SK-N-SH treated with all-trans-retinoic acid at 6 μM for 48 hours (cell line): Measurements from ENCODE around the gene HNRNPC.

Experiments used
- BACH2 ChIP-seq: fragments of 250-450 bp; sonication (Bioruptor Pico); IDR thresholded peaks from 2 replicates; pipeline ENCODE4 v1.9.0; 2021; ENCODE audit warnings: mild to moderate bottlenecking, borderline replicate concordance
- TOX ChIP-seq: fragments of 250-450 bp; sonication (Bioruptor Pico); IDR thresholded peaks from 2 replicates; pipeline ENCODE4 v1.8.0; 2021; ENCODE audit warnings: mild to moderate bottlenecking, moderate library complexity, borderline replicate concordance
- ZC3H10 ChIP-seq: fragments of 250-450 bp; sonication (Bioruptor Pico); IDR thresholded peaks from 2 replicates; pipeline ENCODE4 v1.5.1; 2021; ENCODE audit warnings: mild to moderate bottlenecking, moderate library complexity
- ZFP3 ChIP-seq: fragments of 250-450 bp; sonication (Bioruptor Pico); IDR thresholded peaks from 2 replicates; pipeline ENCODE4 v1.5.0; 2020; ENCODE audit warnings: mild to moderate bottlenecking, moderate library complexity
- ZFP30 ChIP-seq: fragments of 450-650 bp; formaldehyde crosslinking; IDR thresholded peaks from 2 replicates; pipeline ENCODE4 v1.5.0; 2022; ENCODE audit warnings: mild to moderate bottlenecking, moderate library complexity
- ZNF565 ChIP-seq: fragments of 450-650 bp; formaldehyde crosslinking; conservative IDR thresholded peaks from 2 replicates; pipeline ENCODE4 v1.5.0; 2020; ENCODE audit warnings: low read depth, mild to moderate bottlenecking, moderate library complexity
- ZNF70 ChIP-seq: fragments of 450-650 bp; formaldehyde crosslinking; IDR thresholded peaks from 2 replicates; pipeline ENCODE4 v1.5.0; 2020; ENCODE audit warnings: mild to moderate bottlenecking, moderate library complexity
- ZNF8 ChIP-seq: fragments of 450-650 bp; formaldehyde crosslinking; IDR thresholded peaks from 2 replicates; pipeline ENCODE4 v1.5.0; 2020; ENCODE audit warnings: mild to moderate bottlenecking, moderate library complexity
- TF ChIP-seq, protein P1 (sequence below): fragments of 250-450 bp; sonication (Bioruptor Pico); IDR thresholded peaks from 2 replicates; pipeline ENCODE4 v1.8.0; 2020; ENCODE audit warnings: mild to moderate bottlenecking, moderate library complexity, borderline replicate concordance

DNA sequence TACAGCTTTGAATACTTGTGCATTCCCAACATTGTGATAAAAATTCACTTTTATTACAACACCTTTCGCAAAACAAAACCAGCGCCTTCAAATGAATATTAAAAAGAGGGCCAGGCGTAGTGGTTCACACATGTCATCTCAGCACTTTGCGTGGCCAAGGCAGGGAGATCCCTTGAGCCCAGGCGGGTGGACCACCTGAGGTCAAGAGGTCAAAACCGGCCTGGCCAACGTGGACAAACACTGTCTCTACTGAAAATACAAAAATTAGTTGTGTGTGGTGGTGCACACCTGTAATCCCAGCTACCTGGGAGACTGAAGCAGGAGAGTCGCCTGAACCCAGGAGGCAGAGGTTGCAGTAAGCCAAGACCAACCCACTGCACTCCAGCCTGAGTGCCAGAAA, 42.8 kb downstream of the HNRNPC start:
- TF ChIP-seq TOX (CRISPR knock-in tag): no peak
- no peak for TF ChIP-seq ZC3H10 (CRISPR knock-in tag)
- TF ChIP-seq, protein P1, sequence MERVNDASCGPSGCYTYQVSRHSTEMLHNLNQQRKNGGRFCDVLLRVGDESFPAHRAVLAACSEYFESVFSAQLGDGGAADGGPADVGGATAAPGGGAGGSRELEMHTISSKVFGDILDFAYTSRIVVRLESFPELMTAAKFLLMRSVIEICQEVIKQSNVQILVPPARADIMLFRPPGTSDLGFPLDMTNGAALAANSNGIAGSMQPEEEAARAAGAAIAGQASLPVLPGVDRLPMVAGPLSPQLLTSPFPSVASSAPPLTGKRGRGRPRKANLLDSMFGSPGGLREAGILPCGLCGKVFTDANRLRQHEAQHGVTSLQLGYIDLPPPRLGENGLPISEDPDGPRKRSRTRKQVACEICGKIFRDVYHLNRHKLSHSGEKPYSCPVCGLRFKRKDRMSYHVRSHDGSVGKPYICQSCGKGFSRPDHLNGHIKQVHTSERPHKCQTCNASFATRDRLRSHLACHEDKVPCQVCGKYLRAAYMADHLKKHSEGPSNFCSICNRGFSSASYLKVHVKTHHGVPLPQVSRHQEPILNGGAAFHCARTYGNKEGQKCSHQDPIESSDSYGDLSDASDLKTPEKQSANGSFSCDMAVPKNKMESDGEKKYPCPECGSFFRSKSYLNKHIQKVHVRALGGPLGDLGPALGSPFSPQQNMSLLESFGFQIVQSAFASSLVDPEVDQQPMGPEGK (CRISPR knock-in tag): no peak
- TF ChIP-seq ZNF565 (CRISPR knock-in tag): no peak
- TF ChIP-seq ZFP3 (CRISPR knock-in tag): no peak
- no peak for TF ChIP-seq BACH2 (CRISPR knock-in tag)
- TF ChIP-seq ZFP30 (CRISPR knock-in tag): no peak
- no peak for TF ChIP-seq ZNF70 (CRISPR knock-in tag)
- no peak for TF ChIP-seq ZNF8
